Activated B cell treated with CpG ODN at 0.5 μM for 24 hours (primary cell): Measurements from ENCODE around the gene CD68. TPM values are rescaled to one million over a fixed set of nuclear protein-coding genes. Genes with fewer than 3 reads are reported as not detected.

ENCODE experiments used
- ATAC-seq: fragments of 200-7000 bp; cut with Tn5 transposase; one replicate; pipeline ENCODE4 v1.10.0; 2021; ENCODE audit warnings: low read depth, mild to moderate bottlenecking, moderate library complexity
- CTCF ChIA-PET: fragments of 350-600 bp; sonication (Branson Sonifier 250); formaldehyde crosslinking; loops from one replicate; lab custom pipeline; 2021; ENCODE audit warnings: antibody characterized with exemption; lab: Charles Lee
- POLR2A ChIA-PET: fragments of 350-600 bp; sonication (Branson Sonifier 250); formaldehyde crosslinking; loops from one replicate; lab custom pipeline; 2021; ENCODE audit warnings: antibody characterized with exemption; lab: Charles Lee
- DNase-seq: peaks from one replicate; pipeline ENCODE4 v3.0.0; 2022
- H3K27ac Mint-ChIP-seq: one replicate; pipeline ENCODE4 v1.8.0; 2020; ENCODE audit warnings: mixed read lengths
- H3K27me3 Mint-ChIP-seq: one replicate; pipeline ENCODE4 v1.8.0; 2021; ENCODE audit warnings: mixed read lengths
- H3K36me3 Mint-ChIP-seq: one replicate; pipeline ENCODE4 v1.8.0; 2021; ENCODE audit warnings: low read depth, mixed read lengths
- H3K4me1 Mint-ChIP-seq: one replicate; pipeline ENCODE4 v1.8.0; 2021; ENCODE audit warnings: mixed read lengths
- H3K4me3 Mint-ChIP-seq: one replicate; pipeline ENCODE4 v1.8.0; 2020; ENCODE audit warnings: mild to moderate bottlenecking, mixed read lengths
- H3K9me3 Mint-ChIP-seq: one replicate; pipeline ENCODE4 v1.8.0; 2020; ENCODE audit warnings: mixed read lengths
- CTCF ChIP-seq: fragments of 200-600 bp; IDR thresholded peaks from one replicate; pipeline ENCODE4 v1.8.0; 2022; ENCODE audit warnings: antibody characterized with exemption, mild to moderate bottlenecking
- intact Hi-C: fragments of 100-400 bp; cut with micrococcal nuclease; formaldehyde crosslinking; loops from one replicate; pipeline ENCODE4 v1.15.1; 2024
- total RNA-seq: library from RNA; stranded (reverse); gene quantifications from 2 replicates; pipeline ENCODE4 v1.2.3, GENCODE V29; 2022

The CD68 gene
- total RNA-seq, 1 donor from 2014 or later = 7.2 TPM

- no peak for ATAC-seq
- ChIA-PET POLR2A (interaction anchor here (0.7 to 7.9 kb wide), 6 partner anchors 15 to 130 kb away, joined by 3 to 98 read pairs (median 18); partner anchors contain the start of genes POLR2A, TMEM102 and TP53), CTCF (interaction anchor here (1.5 to 6.1 kb wide), 2 partner anchors 33 to 38 kb away, joined by 3 to 364 read pairs; no protein-coding TSS in a partner anchor)
- no peaks in the 10 kb centered on the region for H3K27me3 Mint-ChIP-seq
- no peak overlapping the region for H3K4me3 Mint-ChIP-seq
- peaks cover 81% of the 10 kb centered on the region for H3K4me1 Mint-ChIP-seq
- no peak for DNase-seq
- peak overlapping the region; percentile 16 for H3K27ac Mint-ChIP-seq
- intact Hi-C loops = no loop called here
- H3K9me3 Mint-ChIP-seq = no peaks in the 10 kb centered on the region
- TF ChIP-seq CTCF = no peak
- H3K36me3 Mint-ChIP-seq = peaks cover 13% of the 10 kb centered on the region
Measured at GRCh38 chr17:7556627-7557026, 22.8 kb upstream of the CD68 start.

GRCh38 chr17:7557147-7557764 lies 22.2 kb upstream of the CD68 start:
- intact Hi-C loops = no loop called here
- ChIA-PET CTCF (interaction anchor here (1.5 to 6.1 kb wide), 3 partner anchors 32 to 120 kb away, joined by 3 to 364 read pairs (median 4); no protein-coding TSS in a partner anchor), POLR2A (interaction anchor here (0.6 to 7.9 kb wide), 13 partner anchors 8 to 129 kb away, joined by 3 to 98 read pairs (median 13); partner anchors contain the start of genes CD68, MPDU1, POLR2A and TMEM102)
- Mint-ChIP-seq H3K27ac (no peak overlapping the region), H3K27me3 (no peaks in the 10 kb centered on the region), H3K9me3 (no peaks in the 10 kb centered on the region), H3K4me1 (peaks cover 74% of the 10 kb centered on the region), H3K36me3 (peaks cover 14% of the 10 kb centered on the region), H3K4me3 (no peak overlapping the region)
- TF ChIP-seq CTCF = no peak
- DNase-seq (no peak), ATAC-seq (no peak)

- no peak for TF ChIP-seq CTCF
- ChIA-PET POLR2A (interaction anchor here (0.6 to 7.9 kb wide), 15 partner anchors 9 to 320 kb away, joined by 3 to 98 read pairs (median 8); partner anchors contain the start of genes CD68, MPDU1, POLR2A and TMEM102), CTCF (interaction anchor here (1.0 to 6.1 kb wide), 5 partner anchors 31 to 202 kb away, joined by 3 to 364 read pairs (median 4); partner anchors contain the start of gene TMEM95)
- Mint-ChIP-seq H3K27me3 (no peaks in the 10 kb centered on the region), H3K27ac (peak overlapping the region; percentile 96), H3K4me1 (peaks cover 74% of the 10 kb centered on the region), H3K9me3 (no peaks in the 10 kb centered on the region), H3K36me3 (peaks cover 21% of the 10 kb centered on the region), H3K4me3 (peak overlapping the region; percentile 84)
- ATAC-seq (peak; percentile 32), DNase-seq (peak; percentile 60)
- intact Hi-C loops = no loop called here
Measured at GRCh38 chr17:7557775-7558543, 21.5 kb upstream of the CD68 start.

- POLR2A ChIA-PET = interaction anchor here (0.6 to 7.9 kb wide), 14 partner anchors 8 to 689 kb away, joined by 3 to 98 read pairs (median 10); partner anchors contain the start of genes CD68, CTC1, MPDU1 and POLR2A
- no peak for DNase-seq
- Mint-ChIP-seq H3K27ac (peak within 1 kb of the TSS; percentile 96), H3K27me3 (no peaks in the 10 kb centered on the region), H3K4me3 (peak within 1 kb of the TSS; percentile 84), H3K9me3 (no peaks in the 10 kb centered on the region), H3K4me1 (peaks cover 67% of the 10 kb centered on the region), H3K36me3 (peaks cover 22% of the 10 kb centered on the region)
- CTCF ChIA-PET = interaction anchor here (1.0 to 6.1 kb wide), 4 partner anchors 40 to 203 kb away, joined by 3 to 364 read pairs (median 4); partner anchors contain the start of gene TMEM95
- no peak for TF ChIP-seq CTCF
- intact Hi-C loops = no loop called here
- no peak for ATAC-seq
Measured at GRCh38 chr17:7558544-7559319, 20.7 kb upstream of the CD68 start, which contains the start of gene TNFSF13. TNFSF13 (plus strand) TSS chr17:7558750; CDS start chr17:7559040, 290 bp downstream.
